Nucleus accumbens (tissue), 56 donors: ENCODE measurements around the gene RABGGTB.
"Not testable (repeated sequence)": the region's sequence is repeated elsewhere in the genome, so short reads cannot be mapped to it uniquely, and the experiment has no call there.

Source experiments
- DNase-seq, 56 donors: peaks; one replicate each; lab custom pipeline; 2025; lab: John Stamatoyannopoulos, UW

The RABGGTB gene

GRCh38 chr1:75794382-75794781 is 8.3 kb downstream of the RABGGTB start:
- DNase-seq, result no peak

GRCh38 chr1:75795703-75796193 is 9.7 kb downstream of the RABGGTB start:
- DNase-seq, result no peak

- no peak for DNase-seq
Measured at GRCh38 chr1:75796376-75797272, 10.6 kb downstream of the RABGGTB start, which contains the start of gene MSH4. Gene MSH4, plus strand, starts transcription at chr1:75796882. Its CDS starts 104 bp downstream, at chr1:75796986.

GRCh38 chr1:75797273-75797588 is 11.2 kb downstream of the RABGGTB start:
- no peak for DNase-seq

- DNase-seq, result no peak
Measured at GRCh38 chr1:75797606-75798216, 11.7 kb downstream of the RABGGTB start.

- not testable (repeated sequence) for DNase-seq
Measured at GRCh38 chr1:75801480-75801879, 15.4 kb downstream of the RABGGTB start.

- DNase-seq, result no peak
Measured at GRCh38 chr1:75808921-75809320, 22.9 kb downstream of the RABGGTB start.

- DNase-seq, result not testable (repeated sequence)
Measured at GRCh38 chr1:75810113-75810512, 24.1 kb downstream of the RABGGTB start.

GRCh38 chr1:75811211-75811981 is 25.3 kb downstream of the RABGGTB start:
- DNase-seq, result no peak

GRCh38 chr1:75812065-75812464 is 26.0 kb downstream of the RABGGTB start:
- no peak for DNase-seq

- DNase-seq, result not testable (repeated sequence)
Measured at GRCh38 chr1:75823596-75823995, 37.5 kb downstream of the RABGGTB start.

- no peak for DNase-seq
Measured at GRCh38 chr1:75836528-75837100, 50.6 kb downstream of the RABGGTB start.

GRCh38 chr1:75838079-75838478 is 52.0 kb downstream of the RABGGTB start:
- no peak for DNase-seq

GRCh38 chr1:75841421-75841820 is 55.4 kb downstream of the RABGGTB start:
- DNase-seq, result no peak
